Activated B cell treated with CpG ODN at 0.5 μM for 24 hours (primary cell): ENCODE data around the gene PDE1C. TPM values are rescaled to one million over a fixed set of nuclear protein-coding genes. Genes with fewer than 3 reads are reported as not detected.
"Not testable (repeated sequence)": the region's sequence is repeated elsewhere in the genome, so short reads cannot be mapped to it uniquely, and the experiment has no call there.

Source experiments
- ATAC-seq: fragments of 200-7000 bp; cut with Tn5 transposase; one replicate; pipeline ENCODE4 v1.10.0; 2021; ENCODE audit warnings: low read depth, mild to moderate bottlenecking, moderate library complexity
- CTCF ChIA-PET: fragments of 350-600 bp; sonication (Branson Sonifier 250); formaldehyde crosslinking; loops from one replicate; lab custom pipeline; 2021; ENCODE audit warnings: antibody characterized with exemption; lab: Charles Lee
- POLR2A ChIA-PET: fragments of 350-600 bp; sonication (Branson Sonifier 250); formaldehyde crosslinking; loops from one replicate; lab custom pipeline; 2021; ENCODE audit warnings: antibody characterized with exemption; lab: Charles Lee
- DNase-seq: peaks from one replicate; pipeline ENCODE4 v3.0.0; 2022
- H3K27ac Mint-ChIP-seq: one replicate; pipeline ENCODE4 v1.8.0; 2020; ENCODE audit warnings: mixed read lengths
- H3K27me3 Mint-ChIP-seq: one replicate; pipeline ENCODE4 v1.8.0; 2021; ENCODE audit warnings: mixed read lengths
- H3K36me3 Mint-ChIP-seq: one replicate; pipeline ENCODE4 v1.8.0; 2021; ENCODE audit warnings: low read depth, mixed read lengths
- H3K4me1 Mint-ChIP-seq: one replicate; pipeline ENCODE4 v1.8.0; 2021; ENCODE audit warnings: mixed read lengths
- H3K4me3 Mint-ChIP-seq: one replicate; pipeline ENCODE4 v1.8.0; 2020; ENCODE audit warnings: mild to moderate bottlenecking, mixed read lengths
- H3K9me3 Mint-ChIP-seq: one replicate; pipeline ENCODE4 v1.8.0; 2020; ENCODE audit warnings: mixed read lengths
- CTCF ChIP-seq: fragments of 200-600 bp; IDR thresholded peaks from one replicate; pipeline ENCODE4 v1.8.0; 2022; ENCODE audit warnings: antibody characterized with exemption, mild to moderate bottlenecking
- intact Hi-C: fragments of 100-400 bp; cut with micrococcal nuclease; formaldehyde crosslinking; loops from one replicate; pipeline ENCODE4 v1.15.1; 2024
- total RNA-seq: library from RNA; stranded (reverse); gene quantifications from 2 replicates; pipeline ENCODE4 v1.2.3, GENCODE V29; 2022

Gene PDE1C
- total RNA-seq, 1 donor from 2014 or later = not detected

GRCh38 chr7:32089256-32089655, 19.0 kb upstream of the PDE1C start:
- Mint-ChIP-seq H3K4me1 (no peaks in the 10 kb centered on the region), H3K36me3 (no peaks in the 10 kb centered on the region), H3K4me3 (no peak overlapping the region), H3K27ac (no peak overlapping the region), H3K9me3 (peaks cover 2% of the 10 kb centered on the region), H3K27me3 (no peaks in the 10 kb centered on the region)
- ChIA-PET POLR2A (no interaction called here), CTCF (no interaction called here)
- DNase-seq (no peak), ATAC-seq (no peak)
- TF ChIP-seq CTCF = no peak
- intact Hi-C loops = no loop called here

GRCh38 chr7:32088451-32088881, 18.3 kb upstream of the PDE1C start:
- ChIA-PET CTCF (no interaction called here), POLR2A (no interaction called here)
- DNase-seq (no peak), ATAC-seq (no peak)
- Mint-ChIP-seq H3K9me3 (peaks cover 2% of the 10 kb centered on the region), H3K4me1 (no peaks in the 10 kb centered on the region), H3K27me3 (no peaks in the 10 kb centered on the region), H3K27ac (no peak overlapping the region), H3K4me3 (no peak overlapping the region), H3K36me3 (no peaks in the 10 kb centered on the region)
- TF ChIP-seq CTCF = no peak
- intact Hi-C loops = no loop called here

GRCh38 chr7:32079510-32079909, 9.3 kb upstream of the PDE1C start:
- ChIA-PET POLR2A (no interaction called here), CTCF (no interaction called here)
- no peak overlapping the region for H3K27ac Mint-ChIP-seq
- peaks cover 5% of the 10 kb centered on the region for H3K9me3 Mint-ChIP-seq
- peaks cover 2% of the 10 kb centered on the region for H3K27me3 Mint-ChIP-seq
- ATAC-seq (no peak), DNase-seq (no peak)
- H3K4me1 Mint-ChIP-seq = no peaks in the 10 kb centered on the region
- no peak for TF ChIP-seq CTCF
- H3K4me3 Mint-ChIP-seq = no peak overlapping the region
- no peaks in the 10 kb centered on the region for H3K36me3 Mint-ChIP-seq
- intact Hi-C loops = no loop called here

GRCh38 chr7:32078824-32079223, 8.6 kb upstream of the PDE1C start:
- Mint-ChIP-seq H3K27ac (no peak overlapping the region), H3K4me3 (no peak overlapping the region), H3K9me3 (peaks cover 5% of the 10 kb centered on the region), H3K4me1 (no peaks in the 10 kb centered on the region), H3K36me3 (no peaks in the 10 kb centered on the region), H3K27me3 (peaks cover 5% of the 10 kb centered on the region)
- ChIA-PET POLR2A (no interaction called here), CTCF (no interaction called here)
- ATAC-seq (no peak), DNase-seq (no peak)
- intact Hi-C loops = no loop called here
- TF ChIP-seq CTCF = no peak

GRCh38 chr7:32077806-32078205, 7.6 kb upstream of the PDE1C start:
- H3K9me3 Mint-ChIP-seq = peaks cover 5% of the 10 kb centered on the region
- ChIA-PET CTCF (no interaction called here), POLR2A (no interaction called here)
- no peak for TF ChIP-seq CTCF
- no peak overlapping the region for H3K4me3 Mint-ChIP-seq
- H3K4me1 Mint-ChIP-seq = no peaks in the 10 kb centered on the region
- intact Hi-C loops = no loop called here
- peaks cover 10% of the 10 kb centered on the region for H3K27me3 Mint-ChIP-seq
- no peak for DNase-seq
- ATAC-seq = no peak
- no peaks in the 10 kb centered on the region for H3K36me3 Mint-ChIP-seq
- H3K27ac Mint-ChIP-seq = no peak overlapping the region

GRCh38 chr7:32076802-32077201, 6.6 kb upstream of the PDE1C start:
- H3K9me3 Mint-ChIP-seq, POLR2A ChIA-PET, ATAC-seq, H3K27ac Mint-ChIP-seq, H3K36me3 Mint-ChIP-seq, intact Hi-C loops, H3K4me3 Mint-ChIP-seq, CTCF ChIA-PET, DNase-seq, H3K4me1 Mint-ChIP-seq: not testable (repeated sequence)
- H3K27me3 Mint-ChIP-seq = peaks cover 13% of the 10 kb centered on the region
